ENCODE data around the gene KRTAP10-9. TPM values are rescaled to one million over a fixed set of nuclear protein-coding genes. Genes with fewer than 3 reads are reported as not detected.

The KRTAP10-9 gene
- total and polyA plus RNA-seq, 2 of the 8 experiments (the other 6 are each of a cell fraction or from before 2014, with no cell fraction given) = not detected

DNA sequence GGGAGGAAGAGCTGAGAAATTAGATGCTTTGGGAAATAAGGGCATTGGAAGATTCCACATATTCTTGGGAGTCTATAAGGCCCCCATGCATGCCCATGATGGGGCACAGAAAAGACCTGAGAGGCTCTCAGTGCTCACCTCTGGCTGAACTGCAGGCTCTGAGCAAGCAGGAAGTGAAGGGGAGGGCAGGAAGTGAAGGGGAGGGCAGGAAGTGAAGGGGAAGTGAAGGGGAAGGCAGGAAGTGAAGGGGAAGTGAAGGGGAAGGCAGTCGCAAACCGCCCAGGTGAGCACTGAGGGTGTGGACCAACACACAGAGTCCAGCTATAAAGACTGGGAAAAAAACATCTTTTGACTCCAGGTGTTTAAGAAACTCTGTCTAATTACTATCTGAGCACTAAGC, 3.5 kb downstream of the KRTAP10-9 start:
- Histone ChIP-seq H3K23ac (ENCODE audit: insufficient read length) (no peak overlapping the region), H2BK5ac (ENCODE audit: low read depth, low read length) (no peak overlapping the region), H3K79me2 (ENCODE audit: control insufficient read depth in 1 of 2, insufficient read depth in 2 of 2, low read length in 2 of 2) (no peaks in the 10 kb centered on the region), H4K8ac (ENCODE audit: extremely low read depth, insufficient read depth, low read length) (no peak overlapping the region), H4K91ac (replicated peaks; ENCODE audit: insufficient read length, low read length) (no peak overlapping the region), H3K4ac (replicated peaks; ENCODE audit: insufficient read length, low read depth, low read length) (no peak overlapping the region), H3K4me1 (replicated peaks in 1 of 4; ENCODE audit: control insufficient read depth in 3 of 4, insufficient read depth in 4 of 4, low read length in 3 of 4) (no peaks in the 10 kb centered on the region; a peak in 1 of 7 replicates), H2BK120ac (replicated peaks; ENCODE audit: low read depth, low read length) (no peak overlapping the region), H2BK20ac (ENCODE audit: low read length) (no peak overlapping the region), H3K36me3 (ENCODE audit: control insufficient read depth in 2 of 4, insufficient read depth in 4 of 4, low read length in 3 of 4) (no peaks in the 10 kb centered on the region), H3K4me3 (ENCODE audit: extremely low read depth in 1 of 4, insufficient read depth in 2 of 4, low read depth in 3 of 4, low read length in 4 of 4) (no peak overlapping the region), H3K27me3 (replicated peaks in 1 of 4; ENCODE audit: control insufficient read depth in 3 of 4, extremely low read depth in 1 of 4, insufficient read depth in 3 of 4, low read length in 3 of 4) (no peaks in the 10 kb centered on the region), H2AFZ (ENCODE audit: low read length) (no peak overlapping the region), H3K18ac (ENCODE audit: extremely low read depth, low read length) (no peak overlapping the region), H2BK15ac (ENCODE audit: low read length) (no peak overlapping the region), H3K4me2 (ENCODE audit: insufficient read depth in 1 of 2, low read depth in 2 of 2, low read length in 2 of 2) (no peak overlapping the region), H2BK12ac (ENCODE audit: low read depth, low read length) (no peak overlapping the region), H2AK5ac (ENCODE audit: low read depth, low read length) (no peak overlapping the region), H3K9me3 (ENCODE audit: insufficient read depth in 2 of 2, low read depth in 1 of 2, low read length in 1 of 2) (peaks cover 0 to 4% of the 10 kb centered on the region in 2 experiments; a peak in 1 of 4 replicates), H4K20me1 (replicated peaks in 1 of 2; ENCODE audit: control insufficient read depth in 1 of 2, insufficient read depth in 2 of 2, low read length in 2 of 2) (no peaks in the 10 kb centered on the region), H3K9ac (replicated peaks in 1 of 4; ENCODE audit: extremely low read depth in 1 of 4, low read depth in 3 of 4, low read length in 3 of 4) (no peak overlapping the region), H4K5ac (ENCODE audit: insufficient read length, low read depth, low read length) (no peak overlapping the region), H3K79me1 (ENCODE audit: low read depth, low read length) (no peaks in the 10 kb centered on the region), H3K23me2 (ENCODE audit: low read depth, low read length) (no peaks in the 10 kb centered on the region), H3K56ac (replicated peaks; ENCODE audit: insufficient read length, low read depth, low read length) (no peak overlapping the region), H3K27ac (ENCODE audit: low read depth, low read length) (no peak overlapping the region), H3K14ac (ENCODE audit: insufficient read length) (no peak overlapping the region)
- FAIRE-seq (no peak), DNase-seq (ENCODE audit: low read depth in 1 of 2, low spot score in 2 of 2) (no peak)
- WGBS, 2 experiments (ENCODE audit: extremely low coverage in 1 of 2, insufficient coverage in 1 of 2, insufficient read length in 1 of 2, insufficient replicate concordance in 2 of 2, low coverage in 1 of 2, low lambda C conversion rate in 2 of 2, missing lambda C conversion rate in 1 of 2) = 100% methylated on average over 2 of the region's 2 CpGs; no CpG with 5 or more reads in 1 of the 2 experiments
- ChIA-PET POLR2A (ENCODE audit: partially characterized antibody) (no interaction called here), CTCF (ENCODE audit: partially characterized antibody) (interaction anchor here (1.2 to 1.8 kb wide), 3 partner anchors 13 to 172 kb away, joined by 3 to 5 read pairs (median 3); no protein-coding TSS in a partner anchor)
- TF ChIP-seq BRCA1 (IDR thresholded peaks at IDR 0.05; ENCODE audit: low read depth, low read length) (no peak), POLR2AphosphoS5 (IDR thresholded peaks at IDR 0.05; ENCODE audit: low read depth, low read length) (no peak), SIN3A (conservative IDR thresholded peaks at IDR 0.05 in 1 of 2, IDR thresholded peaks at IDR 0.05 in 1 of 2; ENCODE audit: low read depth in 1 of 2, low read length in 2 of 2) (no peak), CTCF (IDR thresholded peaks at IDR 0.05; ENCODE audit: control extremely low read depth in 1 of 3, insufficient read depth in 1 of 3, low read depth in 1 of 3, low read length in 3 of 3) (no peak), GABPA (IDR thresholded peaks at IDR 0.05; ENCODE audit: borderline replicate concordance, insufficient read depth, low read length) (no peak), TAF7 (optimal IDR thresholded peaks at IDR 0.05; ENCODE audit: borderline replicate concordance, low read depth, low read length) (no peak), KDM5A (IDR thresholded peaks at IDR 0.05; ENCODE audit: low read length) (no peak), RXRA (IDR thresholded peaks at IDR 0.05; ENCODE audit: insufficient read depth, low read depth, low read length) (no peak), ZNF274 (IDR thresholded peaks at IDR 0.05; ENCODE audit: borderline replicate concordance, extremely low read depth, low read length) (no peak), NANOG (IDR thresholded peaks at IDR 0.05; ENCODE audit: insufficient read depth, low read depth, low read length, poor library complexity, severe bottlenecking) (no peak)

Measured in H1 (cell line).